SK-N-SH treated with all-trans-retinoic acid at 6 μM for 48 hours (cell line): Measurements from ENCODE around the gene CRMP1.

Experiments used
- ATAC-seq: fragments of 200-7000 bp; cut with Tn5 transposase; 3 replicates; pipeline ENCODE4 v1.9.1; 2020; ENCODE audit warnings: mild to moderate bottlenecking, moderate library complexity
- ARNTL ChIP-seq: fragments of 450-650 bp; formaldehyde crosslinking; IDR thresholded peaks from 2 replicates; pipeline ENCODE4 v1.5.0; 2020; ENCODE audit warnings: low read depth, mild to moderate bottlenecking, moderate library complexity, borderline replicate concordance
- CSDC2 ChIP-seq: fragments of 250-450 bp; sonication (Bioruptor Pico); IDR thresholded peaks from 2 replicates; pipeline ENCODE4 v1.5.0; 2020; ENCODE audit warnings: mild to moderate bottlenecking, moderate library complexity
- ESRRG ChIP-seq: fragments of 250-450 bp; sonication (Bioruptor Pico); IDR thresholded peaks from 2 replicates; pipeline ENCODE4 v1.6.1; 2021; ENCODE audit warnings: mild to moderate bottlenecking
- GLIS3 ChIP-seq: fragments of 250-450 bp; sonication (Bioruptor Pico); IDR thresholded peaks from 2 replicates; pipeline ENCODE4 v1.5.0; 2020; ENCODE audit warnings: mild to moderate bottlenecking, moderate library complexity
- ISL1 ChIP-seq: fragments of 250-450 bp; sonication (Bioruptor Pico); IDR thresholded peaks from 2 replicates; pipeline ENCODE4 v2.1.2; 2022; ENCODE audit warnings: mild to moderate bottlenecking, moderate library complexity
- OSR1 ChIP-seq: fragments of 250-450 bp; sonication (Bioruptor Pico); IDR thresholded peaks from 2 replicates; pipeline ENCODE4 v1.8.0; 2022; ENCODE audit warnings: moderate library complexity, mild to moderate bottlenecking, inconsistent platforms
- PPARA ChIP-seq: fragments of 250-450 bp; sonication (Bioruptor Pico); IDR thresholded peaks from 2 replicates; pipeline ENCODE4 v1.5.0; 2020; ENCODE audit warnings: mild to moderate bottlenecking, borderline replicate concordance
- RARB ChIP-seq: fragments of 250-450 bp; sonication (Bioruptor Pico); IDR thresholded peaks from 2 replicates; pipeline ENCODE4 v1.8.0; 2021; ENCODE audit warnings: mild to moderate bottlenecking, moderate library complexity
- SNAI2 ChIP-seq: fragments of 250-450 bp; sonication (Bioruptor Pico); IDR thresholded peaks from 2 replicates; pipeline ENCODE4 v1.5.0; 2020; ENCODE audit warnings: mild to moderate bottlenecking, moderate library complexity
- TCF4 ChIP-seq: fragments of 250-450 bp; sonication (Bioruptor Pico); IDR thresholded peaks from 2 replicates; pipeline ENCODE4 v1.8.0; 2021; ENCODE audit warnings: mild to moderate bottlenecking, moderate library complexity, borderline replicate concordance
- ZC3H10 ChIP-seq: fragments of 250-450 bp; sonication (Bioruptor Pico); IDR thresholded peaks from 2 replicates; pipeline ENCODE4 v1.5.1; 2021; ENCODE audit warnings: mild to moderate bottlenecking, moderate library complexity
- ZFP3 ChIP-seq: fragments of 250-450 bp; sonication (Bioruptor Pico); IDR thresholded peaks from 2 replicates; pipeline ENCODE4 v1.5.0; 2020; ENCODE audit warnings: mild to moderate bottlenecking, moderate library complexity
- ZFP30 ChIP-seq: fragments of 450-650 bp; formaldehyde crosslinking; IDR thresholded peaks from 2 replicates; pipeline ENCODE4 v1.5.0; 2022; ENCODE audit warnings: mild to moderate bottlenecking, moderate library complexity
- ZNF565 ChIP-seq: fragments of 450-650 bp; formaldehyde crosslinking; conservative IDR thresholded peaks from 2 replicates; pipeline ENCODE4 v1.5.0; 2020; ENCODE audit warnings: low read depth, mild to moderate bottlenecking, moderate library complexity
- ZNF70 ChIP-seq: fragments of 450-650 bp; formaldehyde crosslinking; IDR thresholded peaks from 2 replicates; pipeline ENCODE4 v1.5.0; 2020; ENCODE audit warnings: mild to moderate bottlenecking, moderate library complexity
- ZNF8 ChIP-seq: fragments of 450-650 bp; formaldehyde crosslinking; IDR thresholded peaks from 2 replicates; pipeline ENCODE4 v1.5.0; 2020; ENCODE audit warnings: mild to moderate bottlenecking, moderate library complexity
- TF ChIP-seq, protein P1 (sequence below): fragments of 250-450 bp; sonication (Bioruptor Pico); IDR thresholded peaks from 2 replicates; pipeline ENCODE4 v1.8.0; 2020; ENCODE audit warnings: mild to moderate bottlenecking, moderate library complexity, borderline replicate concordance
- TF ChIP-seq, protein P2 (sequence below): fragments of 250-450 bp; sonication (Bioruptor Pico); IDR thresholded peaks from 2 replicates; pipeline ENCODE4 v1.5.1; 2020; ENCODE audit warnings: low read depth, mild to moderate bottlenecking, moderate library complexity
- TF ChIP-seq, protein P3 (sequence below): fragments of 250-450 bp; sonication (Bioruptor Pico); IDR thresholded peaks from 2 replicates; pipeline ENCODE4 v1.5.1; 2021; ENCODE audit warnings: mild to moderate bottlenecking, moderate library complexity
- TF ChIP-seq, protein P4 (sequence below): fragments of 250-450 bp; sonication (Bioruptor Pico); IDR thresholded peaks from 2 replicates; pipeline ENCODE4 v1.5.0; 2020; ENCODE audit warnings: mild to moderate bottlenecking, moderate library complexity

The CRMP1 gene

DNA sequence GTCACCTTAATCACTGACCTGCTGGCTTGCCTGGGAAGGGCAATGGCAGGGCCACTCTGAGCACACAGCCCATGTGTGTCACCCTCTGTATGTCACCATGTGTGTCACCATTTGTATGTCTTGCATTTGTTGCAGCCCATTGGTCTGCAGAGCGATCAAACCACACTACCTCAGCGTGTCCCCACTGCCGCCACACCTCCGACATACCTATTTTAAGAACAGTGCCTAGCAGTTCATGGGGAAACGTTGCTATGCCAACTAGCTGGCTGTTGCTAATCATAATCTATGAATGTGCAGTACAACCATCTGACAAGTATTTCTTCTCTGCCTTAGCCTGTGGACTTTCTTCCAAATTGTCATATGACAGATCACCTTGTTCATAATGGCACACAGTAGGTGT is 8.0 kb upstream of the CRMP1 start (continued):
- TF ChIP-seq ARNTL (CRISPR knock-in tag), result no peak
- TF ChIP-seq, protein P1, sequence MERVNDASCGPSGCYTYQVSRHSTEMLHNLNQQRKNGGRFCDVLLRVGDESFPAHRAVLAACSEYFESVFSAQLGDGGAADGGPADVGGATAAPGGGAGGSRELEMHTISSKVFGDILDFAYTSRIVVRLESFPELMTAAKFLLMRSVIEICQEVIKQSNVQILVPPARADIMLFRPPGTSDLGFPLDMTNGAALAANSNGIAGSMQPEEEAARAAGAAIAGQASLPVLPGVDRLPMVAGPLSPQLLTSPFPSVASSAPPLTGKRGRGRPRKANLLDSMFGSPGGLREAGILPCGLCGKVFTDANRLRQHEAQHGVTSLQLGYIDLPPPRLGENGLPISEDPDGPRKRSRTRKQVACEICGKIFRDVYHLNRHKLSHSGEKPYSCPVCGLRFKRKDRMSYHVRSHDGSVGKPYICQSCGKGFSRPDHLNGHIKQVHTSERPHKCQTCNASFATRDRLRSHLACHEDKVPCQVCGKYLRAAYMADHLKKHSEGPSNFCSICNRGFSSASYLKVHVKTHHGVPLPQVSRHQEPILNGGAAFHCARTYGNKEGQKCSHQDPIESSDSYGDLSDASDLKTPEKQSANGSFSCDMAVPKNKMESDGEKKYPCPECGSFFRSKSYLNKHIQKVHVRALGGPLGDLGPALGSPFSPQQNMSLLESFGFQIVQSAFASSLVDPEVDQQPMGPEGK (CRISPR knock-in tag), result no peak
- TF ChIP-seq, protein P2, sequence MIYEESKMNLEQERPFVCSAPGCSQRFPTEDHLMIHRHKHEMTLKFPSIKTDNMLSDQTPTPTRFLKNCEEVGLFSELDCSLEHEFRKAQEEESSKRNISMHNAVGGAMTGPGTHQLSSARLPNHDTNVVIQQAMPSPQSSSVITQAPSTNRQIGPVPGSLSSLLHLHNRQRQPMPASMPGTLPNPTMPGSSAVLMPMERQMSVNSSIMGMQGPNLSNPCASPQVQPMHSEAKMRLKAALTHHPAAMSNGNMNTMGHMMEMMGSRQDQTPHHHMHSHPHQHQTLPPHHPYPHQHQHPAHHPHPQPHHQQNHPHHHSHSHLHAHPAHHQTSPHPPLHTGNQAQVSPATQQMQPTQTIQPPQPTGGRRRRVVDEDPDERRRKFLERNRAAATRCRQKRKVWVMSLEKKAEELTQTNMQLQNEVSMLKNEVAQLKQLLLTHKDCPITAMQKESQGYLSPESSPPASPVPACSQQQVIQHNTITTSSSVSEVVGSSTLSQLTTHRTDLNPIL (CRISPR knock-in tag), result no peak
- TF ChIP-seq, protein P3, sequence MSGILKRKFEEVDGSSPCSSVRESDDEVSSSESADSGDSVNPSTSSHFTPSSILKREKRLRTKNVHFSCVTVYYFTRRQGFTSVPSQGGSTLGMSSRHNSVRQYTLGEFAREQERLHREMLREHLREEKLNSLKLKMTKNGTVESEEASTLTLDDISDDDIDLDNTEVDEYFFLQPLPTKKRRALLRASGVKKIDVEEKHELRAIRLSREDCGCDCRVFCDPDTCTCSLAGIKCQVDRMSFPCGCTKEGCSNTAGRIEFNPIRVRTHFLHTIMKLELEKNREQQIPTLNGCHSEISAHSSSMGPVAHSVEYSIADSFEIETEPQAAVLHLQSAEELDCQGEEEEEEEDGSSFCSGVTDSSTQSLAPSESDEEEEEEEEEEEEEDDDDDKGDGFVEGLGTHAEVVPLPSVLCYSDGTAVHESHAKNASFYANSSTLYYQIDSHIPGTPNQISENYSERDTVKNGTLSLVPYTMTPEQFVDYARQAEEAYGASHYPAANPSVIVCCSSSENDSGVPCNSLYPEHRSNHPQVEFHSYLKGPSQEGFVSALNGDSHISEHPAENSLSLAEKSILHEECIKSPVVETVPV (CRISPR knock-in tag), result no peak
- TF ChIP-seq PPARA (CRISPR knock-in tag), result no peak
- TF ChIP-seq ZNF565 (CRISPR knock-in tag), result no peak

DNA sequence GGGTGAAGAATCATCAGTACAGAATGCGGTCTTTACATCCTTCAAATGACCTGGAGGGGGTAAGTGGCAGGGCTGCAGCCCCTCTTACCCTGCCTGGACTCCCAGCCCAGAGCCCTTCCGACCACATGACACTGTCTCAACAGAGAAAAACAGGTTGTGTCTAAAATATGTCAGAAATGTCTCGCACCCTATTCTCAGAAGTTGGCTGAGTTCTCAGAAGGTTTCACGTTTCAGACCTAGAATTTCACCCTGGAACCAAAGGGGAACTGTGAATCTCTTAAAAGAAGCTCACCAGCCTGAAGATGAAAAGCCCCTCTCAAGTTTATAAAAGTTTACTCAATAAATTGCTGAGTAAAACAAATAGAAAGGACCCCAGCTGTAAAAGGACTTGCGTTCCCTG is 7.0 kb upstream of the CRMP1 start:
- ATAC-seq, result no peak
- TF ChIP-seq GLIS3 (CRISPR knock-in tag), result no peak
- no peak for TF ChIP-seq RARB (CRISPR knock-in tag)
- no peak for TF ChIP-seq SNAI2 (CRISPR knock-in tag)
- no peak for TF ChIP-seq ZNF8 (CRISPR knock-in tag)
- no peak for TF ChIP-seq ZC3H10 (CRISPR knock-in tag)
- TF ChIP-seq TCF4 (CRISPR knock-in tag), result no peak
- no peak for TF ChIP-seq ZFP30
- no peak for TF ChIP-seq ZNF70 (CRISPR knock-in tag)
- TF ChIP-seq, all 23 proteins: peak for 0

DNA sequence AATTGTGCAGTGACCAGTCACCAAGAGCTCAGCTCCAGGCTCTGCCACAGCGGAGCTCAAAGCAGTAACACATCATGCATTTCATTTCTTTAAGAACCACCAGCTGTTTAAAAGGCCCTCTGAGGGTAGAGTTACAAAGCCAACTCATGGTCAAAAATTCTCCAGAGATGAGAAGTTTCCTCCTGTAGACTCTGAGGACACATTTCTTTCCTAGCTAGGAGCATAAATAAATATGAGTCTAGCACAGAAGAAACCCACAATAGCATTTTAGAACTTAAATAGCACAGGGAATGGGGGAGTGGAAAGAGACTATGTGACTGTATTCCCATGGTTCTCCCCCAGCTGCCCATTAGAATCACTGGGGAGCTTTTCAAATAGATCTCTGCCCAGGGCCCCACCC is 6.5 kb upstream of the CRMP1 start:
- TF ChIP-seq ZFP30, result no peak
- no peak for TF ChIP-seq ZFP3
- TF ChIP-seq SNAI2 (CRISPR knock-in tag), result no peak
- TF ChIP-seq PPARA (CRISPR knock-in tag), result no peak
- TF ChIP-seq ZNF8 (CRISPR knock-in tag), result no peak
- TF ChIP-seq CSDC2 (CRISPR knock-in tag), result no peak
- TF ChIP-seq ISL1, result no peak
- TF ChIP-seq, protein P2 (CRISPR knock-in tag), result no peak
- TF ChIP-seq, protein P1 (CRISPR knock-in tag), result no peak
- TF ChIP-seq GLIS3 (CRISPR knock-in tag), result no peak
- TF ChIP-seq ESRRG (CRISPR knock-in tag), result no peak
- no peak for TF ChIP-seq ARNTL (CRISPR knock-in tag)
- no peak for TF ChIP-seq ZNF565 (CRISPR knock-in tag)
- ATAC-seq, result no peak

DNA sequence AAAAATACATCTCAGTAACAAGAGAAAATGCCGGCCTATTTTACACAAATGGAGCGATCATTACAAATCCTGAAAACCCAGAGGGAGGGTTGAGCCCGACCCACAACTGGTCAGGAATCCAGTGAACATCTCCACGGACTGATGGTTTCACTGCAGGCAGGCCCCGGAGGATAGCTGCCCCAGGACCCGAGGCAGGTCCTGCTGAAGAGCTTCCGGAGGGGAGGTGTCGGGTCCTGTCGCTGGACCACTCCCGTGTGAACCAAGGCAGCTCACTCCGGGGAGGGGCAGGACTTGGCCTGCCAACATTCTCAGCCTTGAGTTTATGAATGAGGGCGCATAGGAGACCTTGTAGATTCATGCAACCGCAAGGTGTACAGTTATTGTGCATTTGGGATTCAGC is 4.8 kb upstream of the CRMP1 start:
- TF ChIP-seq ZFP3 (no peak), ZC3H10 (CRISPR knock-in tag) (no peak), ZNF565 (CRISPR knock-in tag) (no peak), RARB (CRISPR knock-in tag) (no peak), OSR1 (CRISPR knock-in tag) (no peak), SNAI2 (CRISPR knock-in tag) (no peak), GLIS3 (CRISPR knock-in tag) (no peak)
- TF ChIP-seq, protein P2 (CRISPR knock-in tag), result no peak
- TF ChIP-seq, protein P4, sequence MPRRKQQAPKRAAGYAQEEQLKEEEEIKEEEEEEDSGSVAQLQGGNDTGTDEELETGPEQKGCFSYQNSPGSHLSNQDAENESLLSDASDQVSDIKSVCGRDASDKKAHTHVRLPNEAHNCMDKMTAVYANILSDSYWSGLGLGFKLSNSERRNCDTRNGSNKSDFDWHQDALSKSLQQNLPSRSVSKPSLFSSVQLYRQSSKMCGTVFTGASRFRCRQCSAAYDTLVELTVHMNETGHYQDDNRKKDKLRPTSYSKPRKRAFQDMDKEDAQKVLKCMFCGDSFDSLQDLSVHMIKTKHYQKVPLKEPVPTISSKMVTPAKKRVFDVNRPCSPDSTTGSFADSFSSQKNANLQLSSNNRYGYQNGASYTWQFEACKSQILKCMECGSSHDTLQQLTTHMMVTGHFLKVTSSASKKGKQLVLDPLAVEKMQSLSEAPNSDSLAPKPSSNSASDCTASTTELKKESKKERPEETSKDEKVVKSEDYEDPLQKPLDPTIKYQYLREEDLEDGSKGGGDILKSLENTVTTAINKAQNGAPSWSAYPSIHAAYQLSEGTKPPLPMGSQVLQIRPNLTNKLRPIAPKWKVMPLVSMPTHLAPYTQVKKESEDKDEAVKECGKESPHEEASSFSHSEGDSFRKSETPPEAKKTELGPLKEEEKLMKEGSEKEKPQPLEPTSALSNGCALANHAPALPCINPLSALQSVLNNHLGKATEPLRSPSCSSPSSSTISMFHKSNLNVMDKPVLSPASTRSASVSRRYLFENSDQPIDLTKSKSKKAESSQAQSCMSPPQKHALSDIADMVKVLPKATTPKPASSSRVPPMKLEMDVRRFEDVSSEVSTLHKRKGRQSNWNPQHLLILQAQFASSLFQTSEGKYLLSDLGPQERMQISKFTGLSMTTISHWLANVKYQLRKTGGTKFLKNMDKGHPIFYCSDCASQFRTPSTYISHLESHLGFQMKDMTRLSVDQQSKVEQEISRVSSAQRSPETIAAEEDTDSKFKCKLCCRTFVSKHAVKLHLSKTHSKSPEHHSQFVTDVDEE, result no peak
- TF ChIP-seq, all 23 proteins: peak for 0
- ATAC-seq, result no peak
